Tibial nerve (tissue), 4 donors: Measurements from ENCODE around the gene SH3RF3. TPM values are rescaled to one million over a fixed set of nuclear protein-coding genes. Genes with fewer than 3 reads are reported as not detected.

Experiments used
- DNase-seq, 2 donors: peaks; one replicate each; pipeline ENCODE4 v3.0.0-alpha.2; 2019; ENCODE audit warnings: low spot score in 2 of 2
- H3K27ac ChIP-seq, 4 donors: fragments of 200-600 bp; sonication (generic) in 3 of 4; one replicate each; pipeline ENCODE4 v1.5.1; 2017 to 2019; ENCODE audit warnings: mild to moderate bottlenecking in 1 of 4
- H3K27me3 ChIP-seq, 2 donors: fragments of 200-600 bp; sonication (generic) in 1 of 2; one replicate each; pipeline versions ENCODE4 v1.5.1 to v1.6.0; 2017 to 2019
- H3K36me3 ChIP-seq, 3 donors: fragments of 200-600 bp; sonication (generic); one replicate each; pipeline ENCODE4 v1.5.1; 2018 to 2019
- H3K4me1 ChIP-seq, 4 donors: fragments of 200-600 bp; sonication (generic) in 3 of 4; one replicate each; pipeline ENCODE4 v1.5.1; 2017 to 2019
- H3K4me3 ChIP-seq, 4 donors: fragments of 200-600 bp; sonication (generic) in 3 of 4; one replicate each; pipeline ENCODE4 v1.5.1; 2017 to 2019; ENCODE audit warnings: mild to moderate bottlenecking in 1 of 4, moderate library complexity in 1 of 4
- H3K9me3 ChIP-seq, 4 donors: fragments of 200-600 bp; sonication (generic) in 3 of 4; one replicate each; pipeline ENCODE4 v1.5.1; 2017 to 2019
- EP300 ChIP-seq, 2 donors: sonication (generic); formaldehyde crosslinking; IDR thresholded peaks; one replicate each; pipeline ENCODE4 v1.6.1; 2017; ENCODE audit warnings: antibody characterized with exemption in 2 of 2, mild to moderate bottlenecking in 1 of 2
- POLR2A ChIP-seq, 2 donors: fragments of 450-650 bp; IDR thresholded peaks; one replicate each; pipeline ENCODE4 v1.6.1; 2017; ENCODE audit warnings: antibody characterized with exemption in 2 of 2, mild to moderate bottlenecking in 2 of 2, moderate library complexity in 2 of 2
- WGBS, 2 donors: methylation state at CpG; one replicate each; pipeline ENCODE4 v1.1.5; 2018; 5-methylcytosine and 5-hydroxymethylcytosine counted together
- total RNA-seq, 4 donors: library from RNA; depleted of rRNA; stranded (reverse); fragments of >200 nt; gene quantifications; one replicate each; pipeline ENCODE4 v1.1.0, GENCODE V29; 2016
- TF ChIP-seq, protein P1 (sequence below), 5 experiments: fragments of 200-600 bp in 3 of 5; fragments of 450-650 bp in 2 of 5; sonication (generic) in 3 of 5; IDR thresholded peaks; one replicate each; pipeline ENCODE4 v1.5.1; 2016 to 2019; ENCODE audit warnings: antibody characterized with exemption in 5 of 5, mild to moderate bottlenecking in 3 of 5, moderate library complexity in 2 of 5

Gene SH3RF3
- total RNA-seq, 4 donors from 2014 or later = 6.9 to 18.0 (median 11.4) TPM

DNA sequence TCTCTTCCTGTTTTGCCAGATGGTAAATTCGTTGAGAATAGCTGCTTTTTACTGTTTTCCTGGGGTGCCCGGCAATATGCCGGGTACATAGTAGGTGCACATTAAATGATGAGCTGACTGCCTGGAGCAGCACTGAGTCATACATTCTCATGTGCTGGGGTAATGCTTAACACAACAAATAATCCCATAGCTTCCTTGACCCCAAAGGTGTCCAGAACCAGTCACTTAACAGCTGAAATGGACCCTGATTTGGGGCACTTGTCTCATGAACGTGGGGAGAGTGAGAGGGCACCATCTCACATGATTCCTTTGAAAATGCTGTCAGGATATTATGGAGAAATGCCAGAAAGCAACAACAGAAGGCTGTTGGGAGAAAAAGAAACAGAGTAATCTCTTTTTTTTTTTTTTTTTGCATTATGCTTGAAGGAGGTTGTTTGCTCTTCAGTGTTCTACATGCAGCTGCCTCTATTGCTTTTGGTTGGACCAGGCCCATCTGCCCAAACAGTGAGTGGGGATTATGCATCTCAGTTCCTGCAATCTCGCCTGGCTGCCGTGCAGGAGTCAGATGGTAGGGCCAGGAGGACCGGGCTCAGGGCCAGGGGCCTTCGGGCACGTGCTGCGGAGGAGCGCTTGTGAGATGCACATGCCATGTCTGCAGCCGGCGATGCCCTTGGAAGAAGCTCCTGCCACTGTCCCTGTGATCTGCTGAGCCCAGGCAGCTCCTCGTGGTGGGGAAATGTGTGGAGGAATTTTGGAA, 162.1 kb downstream of the SH3RF3 start:
- H3K4me1 ChIP-seq = no peaks in the 10 kb centered on the region
- H3K9me3 ChIP-seq = peaks cover 0 to 8% (median 0%) of the 10 kb centered on the region in 4 donors
- no peak overlapping the region for H3K4me3 ChIP-seq
- DNase-seq = no peak
- TF ChIP-seq EP300 (IDR thresholded peaks at IDR 0.05) (no peak), POLR2A (IDR thresholded peaks at IDR 0.05) (no peak)
- TF ChIP-seq, protein P1, sequence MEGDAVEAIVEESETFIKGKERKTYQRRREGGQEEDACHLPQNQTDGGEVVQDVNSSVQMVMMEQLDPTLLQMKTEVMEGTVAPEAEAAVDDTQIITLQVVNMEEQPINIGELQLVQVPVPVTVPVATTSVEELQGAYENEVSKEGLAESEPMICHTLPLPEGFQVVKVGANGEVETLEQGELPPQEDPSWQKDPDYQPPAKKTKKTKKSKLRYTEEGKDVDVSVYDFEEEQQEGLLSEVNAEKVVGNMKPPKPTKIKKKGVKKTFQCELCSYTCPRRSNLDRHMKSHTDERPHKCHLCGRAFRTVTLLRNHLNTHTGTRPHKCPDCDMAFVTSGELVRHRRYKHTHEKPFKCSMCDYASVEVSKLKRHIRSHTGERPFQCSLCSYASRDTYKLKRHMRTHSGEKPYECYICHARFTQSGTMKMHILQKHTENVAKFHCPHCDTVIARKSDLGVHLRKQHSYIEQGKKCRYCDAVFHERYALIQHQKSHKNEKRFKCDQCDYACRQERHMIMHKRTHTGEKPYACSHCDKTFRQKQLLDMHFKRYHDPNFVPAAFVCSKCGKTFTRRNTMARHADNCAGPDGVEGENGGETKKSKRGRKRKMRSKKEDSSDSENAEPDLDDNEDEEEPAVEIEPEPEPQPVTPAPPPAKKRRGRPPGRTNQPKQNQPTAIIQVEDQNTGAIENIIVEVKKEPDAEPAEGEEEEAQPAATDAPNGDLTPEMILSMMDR (IDR thresholded peaks at IDR 0.05) = no peak
- 64 to 70% methylated on average over 11 to 14 of the region's 14 CpGs for WGBS, 2 donors
- H3K27me3 ChIP-seq = no peaks in the 10 kb centered on the region
- no peaks in the 10 kb centered on the region for H3K36me3 ChIP-seq
- no peak overlapping the region for H3K27ac ChIP-seq

DNA sequence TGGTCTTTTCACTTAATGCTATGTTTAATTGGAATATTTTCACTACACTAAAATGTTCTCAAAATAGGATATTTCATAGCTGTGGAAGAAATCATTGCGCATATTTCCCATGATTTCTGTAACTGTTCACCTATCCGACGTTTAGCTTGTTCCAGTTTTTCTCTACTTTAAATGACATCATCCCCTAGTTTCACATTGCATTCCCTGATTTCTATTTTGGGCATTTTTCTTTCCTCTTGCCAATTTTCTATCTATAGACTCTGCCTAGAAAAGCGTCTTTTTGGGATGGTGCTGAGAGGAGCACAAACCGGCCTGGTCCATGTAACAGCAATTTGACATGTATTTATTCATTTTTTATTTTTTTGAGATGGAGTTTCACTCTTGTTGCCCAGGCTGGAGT, 163.4 kb downstream of the SH3RF3 start:
- H3K4me3 ChIP-seq = no peak overlapping the region
- H3K9me3 ChIP-seq = peaks cover 0 to 8% (median 0%) of the 10 kb centered on the region in 4 donors
- TF ChIP-seq, protein P1 (IDR thresholded peaks at IDR 0.05) = no peak
- TF ChIP-seq POLR2A (IDR thresholded peaks at IDR 0.05) (no peak), EP300 (IDR thresholded peaks at IDR 0.05) (no peak)
- H3K27ac ChIP-seq = no peak overlapping the region
- no peaks in the 10 kb centered on the region for H3K27me3 ChIP-seq
- no peak for DNase-seq
- no peaks in the 10 kb centered on the region for H3K36me3 ChIP-seq
- no peaks in the 10 kb centered on the region for H3K4me1 ChIP-seq
- 76 to 80% methylated on average over 5 of the region's 5 CpGs for WGBS, 2 donors

GRCh38 chr2:109293663-109294062, 164.7 kb downstream of the SH3RF3 start:
- Histone ChIP-seq H3K9me3 (peaks cover 0 to 8% (median 0%) of the 10 kb centered on the region in 4 donors), H3K27me3 (no peaks in the 10 kb centered on the region), H3K4me3 (no peak overlapping the region), H3K27ac (no peak overlapping the region), H3K4me1 (no peaks in the 10 kb centered on the region), H3K36me3 (no peaks in the 10 kb centered on the region)
- no peak for DNase-seq
- 93 to 98% methylated on average over 8 of the region's 8 CpGs for WGBS, 2 donors
- TF ChIP-seq POLR2A (IDR thresholded peaks at IDR 0.05) (no peak), EP300 (IDR thresholded peaks at IDR 0.05) (no peak)
- TF ChIP-seq, protein P1 (IDR thresholded peaks at IDR 0.05) = no peak

GRCh38 chr2:109294523-109294922, 165.5 kb downstream of the SH3RF3 start:
- WGBS, 2 donors = 90 to 95% methylated on average over 4 of the region's 4 CpGs
- H3K4me1 ChIP-seq = peaks cover 0 to 5% (median 0%) of the 10 kb centered on the region in 4 donors
- H3K27ac ChIP-seq = no peak overlapping the region
- no peaks in the 10 kb centered on the region for H3K27me3 ChIP-seq
- H3K4me3 ChIP-seq = no peak overlapping the region
- no peaks in the 10 kb centered on the region for H3K36me3 ChIP-seq
- DNase-seq = no peak
- TF ChIP-seq, protein P1 (IDR thresholded peaks at IDR 0.05) = no peak
- TF ChIP-seq EP300 (IDR thresholded peaks at IDR 0.05) = no peak
- TF ChIP-seq POLR2A (IDR thresholded peaks at IDR 0.05) = no peak
- peaks cover 0 to 8% (median 0%) of the 10 kb centered on the region in 4 donors for H3K9me3 ChIP-seq

GRCh38 chr2:109295070-109295780, 166.2 kb downstream of the SH3RF3 start:
- Histone ChIP-seq H3K36me3 (no peaks in the 10 kb centered on the region), H3K9me3 (peaks cover 0 to 8% (median 0%) of the 10 kb centered on the region in 4 donors), H3K4me1 (peaks cover 0 to 5% (median 0%) of the 10 kb centered on the region in 4 donors), H3K4me3 (no peak overlapping the region), H3K27ac (no peak overlapping the region), H3K27me3 (no peaks in the 10 kb centered on the region)
- no peak for DNase-seq
- TF ChIP-seq EP300 (IDR thresholded peaks at IDR 0.05) (no peak), POLR2A (IDR thresholded peaks at IDR 0.05) (no peak)
- TF ChIP-seq, protein P1 (IDR thresholded peaks at IDR 0.05) = no peak
- 94 to 95% methylated on average over 7 to 8 of the region's 11 CpGs for WGBS, 2 donors
